GOT3 (cell line): ENCODE data around the gene MBD2.

Experiments used
- DNase-seq: peaks from one replicate; lab custom pipeline; 2025; ENCODE audit warnings: mixed read lengths; lab: John Stamatoyannopoulos, UW

Gene MBD2

GRCh38 chr18:54102123-54102522 lies 122.3 kb downstream of the MBD2 start:
- DNase-seq, result no peak
